ENCODE data around the gene SF3B3. TPM values are rescaled to one million over a fixed set of nuclear protein-coding genes. Genes with fewer than 3 reads are reported as not detected.
A peak's percentile ranks its signal among the peaks of the same experiment; 100 is the strongest.

The SF3B3 gene
- total RNA-seq, 1 experiment from 2014 or later: 403 TPM

DNA sequence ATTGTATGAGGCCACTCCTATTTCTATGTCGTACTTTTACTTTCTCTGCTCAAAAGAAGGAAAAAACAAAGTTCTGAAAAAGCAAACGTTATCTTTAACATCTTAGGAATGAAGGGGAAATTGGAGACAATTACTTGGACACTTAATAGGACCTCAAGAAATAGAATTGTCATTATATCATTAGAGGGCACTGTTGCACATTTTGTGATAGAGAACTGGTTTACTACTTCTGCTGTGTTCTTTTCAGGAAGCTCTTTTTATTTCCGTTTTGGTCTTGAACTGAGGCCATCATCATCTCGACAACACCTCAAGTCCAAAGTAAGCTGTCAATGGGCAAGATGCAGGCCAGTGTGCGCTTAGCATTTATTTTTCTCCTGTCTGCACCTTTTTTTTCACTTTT lies 14.9 kb upstream of the SF3B3 start:
- Histone ChIP-seq H2AFZ (ENCODE audit: low read depth, low read length, poor library complexity, severe bottlenecking) (no peak overlapping the region), H4K20me1 (ENCODE audit: insufficient read depth) (no peaks in the 10 kb centered on the region), H3K4me1 (ENCODE audit: control insufficient read depth in 1 of 2, insufficient read depth in 2 of 2, low read length in 2 of 2) (no peaks in the 10 kb centered on the region), H3K36me3 (ENCODE audit: control insufficient read depth in 1 of 2, insufficient read depth in 2 of 2, low read length in 2 of 2) (peaks cover 23 to 28% of the 10 kb centered on the region in 2 experiments; a peak in 3 of 4 replicates), H3K4me3 (replicated peaks in 1 of 2; ENCODE audit: low read depth in 1 of 2, low read length in 2 of 2) (no peak overlapping the region), H3K9me2 (ENCODE audit: insufficient read depth) (no peaks in the 10 kb centered on the region), H3K4me2 (ENCODE audit: low read length) (no peak overlapping the region), H3K9me3 (ENCODE audit: control insufficient read depth in 1 of 2, insufficient read depth in 1 of 2, low read depth in 1 of 2, low read length in 2 of 2) (no peaks in the 10 kb centered on the region), H3K9ac (ENCODE audit: low read length) (no peak overlapping the region), H3K27ac (ENCODE audit: low read depth, low read length) (no peak overlapping the region), H3K27me3 (ENCODE audit: insufficient read depth, low read length) (no peaks in the 10 kb centered on the region), H3K79me2 (ENCODE audit: insufficient read depth, low read length) (no peaks in the 10 kb centered on the region)
- BruUV-seq (replicated peaks): TSS peak; percentile 33
- ATAC-seq: no peak
- ChIA-PET RAD21 (ENCODE audit: low non-redundant PET in 1 of 2, low total read pairs in 2 of 2, uncharacterized antibody in 2 of 2, unreplicated experiment in 2 of 2) (no interaction called here), POLR2A (no interaction called here), CTCF (interaction anchor here (1.0 kb wide), 1 partner anchor 128 kb away, joined by 3 read pairs; no protein-coding TSS in a partner anchor)
- intact Hi-C loops (cut with micrococcal nuclease): no loop called here
- 0 out of 2 replicates have a peak, but pooled peaks have one; percentile 13 for TF ChIP-seq FOSL1 (IDR thresholded peaks at IDR 0.05; ENCODE audit: low read depth)
- peak; percentile 41 for TF ChIP-seq RAD21 (IDR thresholded peaks at IDR 0.05; ENCODE audit: low read depth)
- TF ChIP-seq, protein P1, sequence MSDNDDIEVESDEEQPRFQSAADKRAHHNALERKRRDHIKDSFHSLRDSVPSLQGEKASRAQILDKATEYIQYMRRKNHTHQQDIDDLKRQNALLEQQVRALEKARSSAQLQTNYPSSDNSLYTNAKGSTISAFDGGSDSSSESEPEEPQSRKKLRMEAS (IDR thresholded peaks at IDR 0.05): no peak
- TF ChIP-seq, protein P2, sequence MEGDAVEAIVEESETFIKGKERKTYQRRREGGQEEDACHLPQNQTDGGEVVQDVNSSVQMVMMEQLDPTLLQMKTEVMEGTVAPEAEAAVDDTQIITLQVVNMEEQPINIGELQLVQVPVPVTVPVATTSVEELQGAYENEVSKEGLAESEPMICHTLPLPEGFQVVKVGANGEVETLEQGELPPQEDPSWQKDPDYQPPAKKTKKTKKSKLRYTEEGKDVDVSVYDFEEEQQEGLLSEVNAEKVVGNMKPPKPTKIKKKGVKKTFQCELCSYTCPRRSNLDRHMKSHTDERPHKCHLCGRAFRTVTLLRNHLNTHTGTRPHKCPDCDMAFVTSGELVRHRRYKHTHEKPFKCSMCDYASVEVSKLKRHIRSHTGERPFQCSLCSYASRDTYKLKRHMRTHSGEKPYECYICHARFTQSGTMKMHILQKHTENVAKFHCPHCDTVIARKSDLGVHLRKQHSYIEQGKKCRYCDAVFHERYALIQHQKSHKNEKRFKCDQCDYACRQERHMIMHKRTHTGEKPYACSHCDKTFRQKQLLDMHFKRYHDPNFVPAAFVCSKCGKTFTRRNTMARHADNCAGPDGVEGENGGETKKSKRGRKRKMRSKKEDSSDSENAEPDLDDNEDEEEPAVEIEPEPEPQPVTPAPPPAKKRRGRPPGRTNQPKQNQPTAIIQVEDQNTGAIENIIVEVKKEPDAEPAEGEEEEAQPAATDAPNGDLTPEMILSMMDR (IDR thresholded peaks at IDR 0.05 in 2 of 3, conservative IDR thresholded peaks at IDR 0.05 in 1 of 3; ENCODE audit: borderline replicate concordance in 1 of 3, insufficient read depth in 1 of 3, low read depth in 2 of 3, low read length in 2 of 3): peak in 2 of 3 experiments; percentile 15 to 27; a peak in 1 of 6 replicates
- TF ChIP-seq ZNF274 (IDR thresholded peaks at IDR 0.05; ENCODE audit: low read depth, low read length): no peak
- TF ChIP-seq EGR1 (IDR thresholded peaks at IDR 0.05; ENCODE audit: low read depth): no peak
- no peak for DNase-seq (ENCODE audit: low read depth, low spot score)

DNA sequence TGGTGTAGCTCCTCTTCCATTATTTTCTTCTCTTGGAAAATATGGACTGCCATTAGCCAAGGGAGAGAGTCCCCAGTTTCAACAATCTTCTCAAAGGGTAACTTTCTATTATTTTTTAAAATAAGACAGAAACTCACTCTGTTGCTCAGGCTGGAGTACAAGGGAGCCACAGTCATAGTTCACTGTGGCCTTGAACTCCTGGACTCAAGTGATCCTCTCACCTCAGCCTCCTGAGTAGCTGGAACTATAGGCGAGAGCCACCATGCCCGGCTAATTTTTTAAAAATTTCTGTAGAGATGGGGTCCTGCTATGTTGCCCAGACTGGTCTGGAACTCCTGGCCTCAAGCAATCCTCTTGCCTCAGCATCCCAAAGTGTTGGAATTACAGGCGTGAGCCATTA lies 13.4 kb upstream of the SF3B3 start:
- no TSS peak for BruUV-seq (replicated peaks)
- TF ChIP-seq CBX3 (IDR thresholded peaks at IDR 0.05; ENCODE audit: low read depth) (no peak), SRF (IDR thresholded peaks at IDR 0.05; ENCODE audit: low read depth) (no peak), JUND (IDR thresholded peaks at IDR 0.05) (no peak), SIN3A (IDR thresholded peaks at IDR 0.05; ENCODE audit: low read depth) (no peak), EZH2 (IDR thresholded peaks at IDR 0.05) (no peak)
- TF ChIP-seq, protein P1 (IDR thresholded peaks at IDR 0.05): no peak
- TF ChIP-seq, protein P3, sequence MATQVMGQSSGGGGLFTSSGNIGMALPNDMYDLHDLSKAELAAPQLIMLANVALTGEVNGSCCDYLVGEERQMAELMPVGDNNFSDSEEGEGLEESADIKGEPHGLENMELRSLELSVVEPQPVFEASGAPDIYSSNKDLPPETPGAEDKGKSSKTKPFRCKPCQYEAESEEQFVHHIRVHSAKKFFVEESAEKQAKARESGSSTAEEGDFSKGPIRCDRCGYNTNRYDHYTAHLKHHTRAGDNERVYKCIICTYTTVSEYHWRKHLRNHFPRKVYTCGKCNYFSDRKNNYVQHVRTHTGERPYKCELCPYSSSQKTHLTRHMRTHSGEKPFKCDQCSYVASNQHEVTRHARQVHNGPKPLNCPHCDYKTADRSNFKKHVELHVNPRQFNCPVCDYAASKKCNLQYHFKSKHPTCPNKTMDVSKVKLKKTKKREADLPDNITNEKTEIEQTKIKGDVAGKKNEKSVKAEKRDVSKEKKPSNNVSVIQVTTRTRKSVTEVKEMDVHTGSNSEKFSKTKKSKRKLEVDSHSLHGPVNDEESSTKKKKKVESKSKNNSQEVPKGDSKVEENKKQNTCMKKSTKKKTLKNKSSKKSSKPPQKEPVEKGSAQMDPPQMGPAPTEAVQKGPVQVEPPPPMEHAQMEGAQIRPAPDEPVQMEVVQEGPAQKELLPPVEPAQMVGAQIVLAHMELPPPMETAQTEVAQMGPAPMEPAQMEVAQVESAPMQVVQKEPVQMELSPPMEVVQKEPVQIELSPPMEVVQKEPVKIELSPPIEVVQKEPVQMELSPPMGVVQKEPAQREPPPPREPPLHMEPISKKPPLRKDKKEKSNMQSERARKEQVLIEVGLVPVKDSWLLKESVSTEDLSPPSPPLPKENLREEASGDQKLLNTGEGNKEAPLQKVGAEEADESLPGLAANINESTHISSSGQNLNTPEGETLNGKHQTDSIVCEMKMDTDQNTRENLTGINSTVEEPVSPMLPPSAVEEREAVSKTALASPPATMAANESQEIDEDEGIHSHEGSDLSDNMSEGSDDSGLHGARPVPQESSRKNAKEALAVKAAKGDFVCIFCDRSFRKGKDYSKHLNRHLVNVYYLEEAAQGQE (IDR thresholded peaks at IDR 0.05; ENCODE audit: low read depth): no peak
- TF ChIP-seq, protein P2 (IDR thresholded peaks at IDR 0.05 in 2 of 3, conservative IDR thresholded peaks at IDR 0.05 in 1 of 3; ENCODE audit: borderline replicate concordance in 1 of 3, insufficient read depth in 1 of 3, low read depth in 2 of 3, low read length in 2 of 3): no peak

More for the DNA sequence above, 13.4 kb upstream of the SF3B3 start:
- no peak for ATAC-seq
- intact Hi-C loops (cut with micrococcal nuclease): no loop called here
- Histone ChIP-seq H3K4me3 (replicated peaks in 1 of 2; ENCODE audit: low read depth in 1 of 2, low read length in 2 of 2) (no peak overlapping the region), H2AFZ (ENCODE audit: low read depth, low read length, poor library complexity, severe bottlenecking) (no peak overlapping the region), H3K4me2 (ENCODE audit: low read length) (no peak overlapping the region), H3K79me2 (ENCODE audit: insufficient read depth, low read length) (no peaks in the 10 kb centered on the region), H3K9me2 (ENCODE audit: insufficient read depth) (no peaks in the 10 kb centered on the region), H3K4me1 (ENCODE audit: control insufficient read depth in 1 of 2, insufficient read depth in 2 of 2, low read length in 2 of 2) (no peaks in the 10 kb centered on the region), H4K20me1 (ENCODE audit: insufficient read depth) (no peaks in the 10 kb centered on the region), H3K27me3 (ENCODE audit: insufficient read depth, low read length) (no peaks in the 10 kb centered on the region), H3K9ac (ENCODE audit: low read length) (no peak overlapping the region), H3K9me3 (ENCODE audit: control insufficient read depth in 1 of 2, insufficient read depth in 1 of 2, low read depth in 1 of 2, low read length in 2 of 2) (no peaks in the 10 kb centered on the region), H3K27ac (ENCODE audit: low read depth, low read length) (no peak overlapping the region), H3K36me3 (ENCODE audit: control insufficient read depth in 1 of 2, insufficient read depth in 2 of 2, low read length in 2 of 2) (peaks cover 28 to 30% of the 10 kb centered on the region in 2 experiments; a peak in 3 of 4 replicates)
- DNase-seq (ENCODE audit: low read depth, low spot score): no peak
- POLR2A ChIA-PET: no interaction called here
- CTCF ChIA-PET: no interaction called here
- RAD21 ChIA-PET (ENCODE audit: low non-redundant PET in 1 of 2, low total read pairs in 2 of 2, uncharacterized antibody in 2 of 2, unreplicated experiment in 2 of 2): no interaction called here
